Inflammatory macrophage treated with lipopolysaccharide for 4 hours (primary cell): ENCODE measurements around the gene RNASE9.
"Not testable (repeated sequence)": the region's sequence is repeated elsewhere in the genome, so short reads cannot be mapped to it uniquely, and the experiment has no call there.

Source experiments
- DNase-seq: peaks from one replicate; pipeline ENCODE4 v3.0.0-alpha.2; 2020

The RNASE9 gene

DNA sequence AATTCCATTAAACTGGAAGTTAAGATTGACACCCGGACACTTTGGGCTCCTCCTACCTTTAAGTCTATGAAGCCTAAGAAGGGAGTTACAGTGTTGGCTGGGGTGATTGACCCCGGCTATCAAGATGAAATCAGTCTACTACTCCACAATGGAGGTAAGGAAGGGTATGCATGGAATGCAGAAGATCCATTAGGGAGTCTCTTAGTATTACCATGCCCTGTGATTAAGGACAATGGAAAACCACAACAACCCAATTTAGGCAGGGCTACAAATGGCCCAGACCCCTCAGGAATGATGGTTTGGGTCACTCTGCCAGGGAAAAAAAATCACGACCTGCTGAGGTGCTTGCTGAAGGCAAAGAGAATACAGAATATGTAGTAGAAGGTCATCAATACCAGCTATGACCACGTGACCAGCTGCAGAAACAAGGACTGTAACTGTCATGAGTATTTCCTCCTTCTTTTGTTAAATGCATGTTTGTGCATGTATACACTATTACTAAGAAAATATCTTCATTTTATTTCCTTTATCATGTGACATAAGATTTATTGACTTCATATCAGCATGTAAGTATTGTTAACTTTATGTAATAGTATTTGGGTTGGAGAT is 11.6 kb upstream of the RNASE9 start:
- not testable (repeated sequence) for DNase-seq

DNA sequence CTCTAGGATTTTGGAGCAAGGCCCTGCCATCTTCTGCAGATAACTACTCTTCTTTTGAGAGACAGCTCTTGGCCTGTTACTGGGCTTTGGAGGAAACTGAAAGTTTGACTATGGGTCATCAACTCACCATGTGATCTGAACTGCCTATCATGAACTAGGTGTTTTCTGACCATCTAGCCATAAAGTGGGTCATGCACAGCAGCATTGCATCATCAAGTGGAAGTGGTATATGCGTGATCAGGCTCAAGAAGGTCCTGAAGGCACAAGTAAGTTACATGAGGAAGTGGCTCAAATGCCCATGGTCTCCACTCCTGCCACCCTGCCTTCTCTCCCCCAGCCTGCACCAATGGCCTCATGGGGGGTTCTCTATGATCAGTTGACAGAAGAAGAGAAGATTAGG is 9.9 kb upstream of the RNASE9 start:
- peak; percentile 76 for DNase-seq

DNA sequence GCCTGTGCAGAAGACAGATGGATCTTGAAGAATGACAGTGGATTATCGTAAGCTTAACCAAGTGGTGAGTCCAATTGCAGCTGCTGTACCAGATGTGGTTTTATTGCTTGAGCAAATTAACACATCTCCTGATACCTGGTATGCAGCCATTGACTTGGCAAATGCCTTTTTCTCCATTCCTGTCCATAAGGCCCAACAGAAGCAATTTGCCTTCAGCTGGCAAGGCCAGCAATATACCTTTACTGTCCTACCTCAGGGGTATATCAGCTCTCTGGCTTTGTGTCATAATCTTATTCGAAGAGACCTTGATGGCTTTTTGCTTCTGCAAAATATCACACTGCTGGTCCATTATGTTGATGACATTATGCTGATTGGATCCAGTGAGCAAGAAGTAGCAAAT is 9.0 kb upstream of the RNASE9 start:
- DNase-seq, result not testable (repeated sequence)

DNA sequence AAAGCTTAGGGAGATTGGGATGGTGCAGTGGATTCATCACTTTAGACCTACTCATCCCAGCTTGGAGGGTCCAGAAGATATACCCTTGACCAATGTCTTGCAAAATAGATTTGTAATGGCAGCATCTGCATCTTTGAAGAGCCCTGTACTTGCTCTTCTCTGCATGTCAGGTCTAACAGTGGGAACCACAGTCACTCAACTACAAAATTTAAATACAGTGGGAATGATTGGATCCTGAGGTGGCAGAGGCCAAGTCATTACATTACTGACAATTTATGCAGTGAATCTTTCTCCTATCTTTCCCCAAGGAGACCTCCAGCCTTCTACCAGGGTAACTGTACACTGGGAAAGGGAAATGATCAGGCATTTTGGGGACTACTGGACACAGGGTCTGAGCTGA is 8.2 kb upstream of the RNASE9 start:
- no peak for DNase-seq

DNA sequence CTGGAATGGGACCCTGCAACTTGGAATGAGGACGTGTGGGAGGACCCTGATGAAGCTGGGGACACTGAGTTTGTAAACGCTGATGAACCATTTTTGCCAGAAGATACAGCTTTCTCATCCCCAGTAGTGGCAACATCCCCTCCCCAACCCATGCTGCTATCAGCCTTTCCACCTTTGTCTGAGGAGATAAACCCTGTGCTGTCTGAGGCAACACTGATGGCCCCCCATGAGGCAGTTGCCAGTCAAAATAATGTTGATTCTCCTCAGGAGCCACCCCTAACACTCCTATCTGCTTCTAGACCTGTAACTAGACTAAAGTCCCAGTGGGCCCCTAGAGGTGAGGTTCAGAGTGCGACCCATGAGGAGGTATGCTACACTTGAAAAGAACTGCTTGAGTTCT is 7.5 kb upstream of the RNASE9 start:
- no peak for DNase-seq

DNA sequence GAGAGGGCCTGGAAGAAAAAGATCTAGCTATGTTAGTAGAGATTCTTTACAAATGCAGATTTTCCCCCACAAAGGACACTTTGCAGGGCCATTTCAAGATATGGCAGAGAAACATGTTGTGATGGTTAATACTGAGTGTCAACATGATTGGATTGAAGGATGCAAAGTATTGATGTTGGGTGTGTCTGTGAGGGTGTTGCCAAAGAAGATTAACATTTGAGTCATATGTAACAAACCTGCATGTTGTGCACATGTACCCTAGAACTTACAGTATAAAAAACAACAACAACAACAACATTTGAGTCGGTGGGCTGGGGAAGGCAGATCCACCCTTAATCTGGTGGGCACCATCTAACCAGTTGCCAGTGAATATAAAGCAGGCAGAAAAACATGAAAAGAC is 6.4 kb upstream of the RNASE9 start:
- not testable (repeated sequence) for DNase-seq

DNA sequence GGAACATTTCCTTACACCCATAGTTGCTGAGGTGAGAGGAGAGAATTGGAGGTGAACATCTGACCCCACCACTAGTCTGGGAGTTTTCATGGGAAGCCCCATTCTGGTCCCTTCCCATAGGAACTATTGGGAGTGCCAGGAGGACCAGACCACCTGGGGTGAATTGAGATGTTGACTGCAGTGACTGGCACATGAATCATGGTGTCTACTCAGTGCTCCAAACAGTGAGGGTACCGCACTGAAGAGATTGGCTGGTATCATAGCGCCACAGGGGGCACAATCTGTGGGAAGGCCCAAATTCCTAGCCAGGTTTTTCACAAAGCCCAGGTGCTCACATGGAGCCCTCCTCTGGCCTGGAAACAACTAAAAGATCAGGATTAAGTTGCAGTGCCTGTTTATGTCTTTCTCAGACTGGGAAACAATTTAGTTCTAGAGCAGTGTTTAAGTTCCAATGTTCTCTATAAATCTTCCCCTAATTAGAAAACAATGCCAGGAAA is 3.7 kb upstream of the RNASE9 start:
- no peak for DNase-seq

DNA sequence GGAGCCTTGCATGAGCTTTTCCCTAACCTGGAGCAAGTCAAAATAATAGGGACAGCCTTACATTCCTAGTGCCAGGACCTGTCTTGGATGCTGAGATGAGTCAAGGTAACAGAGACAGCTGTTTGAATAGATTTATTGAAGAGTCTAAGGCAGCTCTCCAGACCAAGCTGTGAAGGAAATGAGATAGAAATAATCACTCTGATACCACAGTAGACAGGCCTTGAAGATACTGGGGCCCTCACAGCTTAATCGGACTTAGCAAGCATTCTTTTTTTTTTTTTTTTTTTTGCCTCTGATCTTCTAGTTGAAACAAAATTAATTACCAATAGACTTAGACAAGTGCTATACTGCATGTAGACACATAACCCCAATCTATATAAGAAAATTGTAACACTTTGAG is 3.1 kb upstream of the RNASE9 start:
- DNase-seq, result no peak

DNA sequence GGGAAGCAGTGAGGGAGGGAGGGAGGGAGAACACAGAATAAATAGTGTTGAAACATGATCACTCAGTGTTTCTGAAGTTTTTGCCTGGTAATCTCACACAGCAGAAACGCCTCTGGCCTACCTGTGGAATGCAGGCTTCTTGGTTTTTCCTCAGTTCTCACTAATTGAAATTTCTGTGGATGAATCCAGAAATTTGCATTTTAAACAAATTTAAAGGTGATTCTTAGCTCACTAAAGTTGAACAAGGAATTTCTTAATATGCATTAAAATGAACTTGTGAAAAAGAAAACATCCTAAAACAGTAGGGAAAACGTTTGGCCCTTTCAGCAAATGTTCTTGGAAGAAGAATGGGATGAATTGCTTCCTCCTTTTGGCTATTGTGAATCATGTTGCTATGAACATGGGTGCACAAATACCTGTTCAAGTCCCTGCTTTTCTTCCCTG is 1.4 kb downstream of the RNASE9 start:
- no peak for DNase-seq

DNA sequence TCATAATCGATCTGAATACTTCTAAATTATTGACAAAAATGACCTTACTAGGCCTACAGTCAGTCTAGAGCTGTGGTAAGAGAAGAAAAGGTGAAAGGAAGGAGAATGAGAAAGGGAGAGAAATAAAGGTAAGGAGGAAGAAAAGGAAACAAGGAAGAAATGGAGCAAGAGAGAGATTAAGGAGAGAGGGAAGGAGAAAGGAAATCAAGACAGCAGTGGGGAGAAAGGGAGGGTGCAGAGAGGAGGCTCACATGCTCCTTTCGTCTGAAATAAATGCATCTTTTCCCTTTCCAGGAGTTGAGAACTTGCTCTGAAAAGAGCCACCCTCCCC is 3.7 kb downstream of the RNASE9 start:
- DNase-seq, result no peak

DNA sequence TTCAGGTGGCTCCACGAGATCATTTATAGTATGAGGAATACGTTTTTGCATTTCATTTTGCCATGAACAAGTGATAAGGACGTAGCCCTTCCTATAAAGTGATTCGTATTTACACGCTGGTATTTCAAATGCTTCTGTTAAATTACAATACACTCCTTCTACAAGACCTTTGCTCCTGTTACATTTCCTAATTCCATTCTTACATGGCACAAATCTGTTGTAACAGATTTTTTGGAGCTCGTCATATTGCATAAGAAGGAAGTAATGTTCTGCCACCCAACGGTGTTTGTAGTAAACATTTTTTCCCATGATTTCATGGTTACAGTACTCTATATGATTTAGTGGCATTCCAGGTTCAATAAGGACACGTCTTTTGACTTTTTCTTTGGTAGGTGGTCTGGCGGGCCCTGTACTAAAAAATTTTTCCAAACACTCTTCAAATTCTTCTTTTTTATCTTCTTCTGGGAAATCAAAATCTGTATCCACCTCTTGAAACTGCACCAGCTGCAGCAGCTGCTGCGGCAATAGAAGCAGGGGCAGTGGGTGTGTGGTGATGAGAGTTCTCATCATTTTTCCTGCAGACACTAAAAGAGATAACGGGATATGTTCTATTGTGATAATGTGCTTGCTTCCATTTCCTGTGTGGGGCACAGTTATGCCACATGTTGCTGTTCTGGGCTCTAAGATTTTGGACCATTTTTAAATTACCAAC is 4.2 kb downstream of the RNASE9 start:
- DNase-seq, result peak; percentile 79

DNA sequence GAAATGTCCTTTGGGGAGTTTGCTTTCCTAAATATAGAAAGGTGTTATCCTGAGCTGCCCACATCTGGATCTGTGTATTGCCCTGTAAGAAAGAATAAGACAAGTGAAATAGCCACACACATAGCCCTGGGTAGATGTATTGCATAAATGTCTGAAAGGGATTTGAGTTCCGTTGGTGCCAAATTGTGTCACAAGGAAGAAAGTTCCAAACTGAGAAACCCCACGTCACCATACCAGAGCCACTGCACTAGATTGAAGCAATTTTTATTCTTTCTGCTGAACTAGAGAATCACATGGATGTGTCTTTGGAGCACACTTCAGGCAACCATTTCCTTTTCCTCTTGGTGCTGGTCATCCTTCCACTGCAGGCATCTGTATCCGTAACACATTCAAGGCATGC is 5.0 kb downstream of the RNASE9 start:
- peak; percentile 61 for DNase-seq

DNA sequence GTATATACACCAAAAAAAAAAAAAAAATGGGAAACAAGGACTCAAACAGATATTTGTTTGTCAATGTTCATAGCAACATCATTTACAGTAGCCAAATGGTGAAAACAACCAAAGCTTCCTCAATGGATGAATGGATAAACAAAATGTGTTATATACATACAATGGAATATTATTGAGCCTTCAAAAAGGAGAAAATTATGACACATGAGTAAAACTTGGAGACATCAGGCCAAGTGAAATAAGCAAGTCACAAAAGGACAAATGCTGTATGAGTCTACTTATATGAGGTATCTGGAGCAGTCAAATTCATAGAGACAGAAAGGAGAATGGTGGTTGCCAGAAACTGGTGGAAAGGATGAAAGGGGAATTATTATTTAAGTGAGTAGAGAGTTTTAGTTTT is 7.8 kb downstream of the RNASE9 start:
- no peak for DNase-seq

DNA sequence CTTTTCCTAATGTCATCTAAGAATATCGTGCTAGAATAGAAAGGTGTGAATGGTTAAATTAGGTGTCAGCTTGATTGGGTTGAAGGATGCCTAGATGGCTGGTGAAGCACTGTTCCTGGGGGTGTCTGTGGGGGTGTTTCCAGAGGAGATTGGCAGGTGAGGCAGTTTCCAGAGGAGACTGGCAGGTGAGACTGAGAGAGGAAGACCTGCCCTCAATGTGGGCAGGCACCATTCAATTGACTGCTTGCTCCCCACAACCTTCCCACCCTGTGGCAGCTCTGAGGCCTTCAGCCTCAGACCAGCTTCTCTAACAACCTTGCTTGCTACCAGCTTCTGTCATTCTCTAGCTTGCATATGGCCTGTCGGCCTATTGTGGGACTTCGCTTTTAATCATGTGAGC is 9.2 kb downstream of the RNASE9 start:
- no peak for DNase-seq

DNA sequence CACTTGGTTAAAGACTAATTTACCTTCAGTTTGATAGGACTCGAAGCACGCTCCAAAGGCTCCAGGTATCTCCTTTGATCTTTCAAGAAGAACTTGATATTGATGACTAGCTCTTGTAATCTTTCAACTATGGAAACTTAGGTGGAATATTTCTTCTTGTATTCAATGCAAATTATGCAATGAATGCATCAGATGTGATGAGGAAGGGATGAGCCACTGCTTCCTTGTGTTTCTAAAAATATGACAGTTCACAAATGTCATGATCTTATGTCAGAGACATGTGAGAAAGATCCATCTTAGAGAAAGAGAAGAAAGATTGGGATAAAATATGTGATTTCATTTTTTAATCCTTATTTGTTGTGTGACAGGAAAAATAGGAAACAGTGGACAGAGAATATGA is 9.9 kb downstream of the RNASE9 start:
- peak; percentile 81 for DNase-seq

DNA sequence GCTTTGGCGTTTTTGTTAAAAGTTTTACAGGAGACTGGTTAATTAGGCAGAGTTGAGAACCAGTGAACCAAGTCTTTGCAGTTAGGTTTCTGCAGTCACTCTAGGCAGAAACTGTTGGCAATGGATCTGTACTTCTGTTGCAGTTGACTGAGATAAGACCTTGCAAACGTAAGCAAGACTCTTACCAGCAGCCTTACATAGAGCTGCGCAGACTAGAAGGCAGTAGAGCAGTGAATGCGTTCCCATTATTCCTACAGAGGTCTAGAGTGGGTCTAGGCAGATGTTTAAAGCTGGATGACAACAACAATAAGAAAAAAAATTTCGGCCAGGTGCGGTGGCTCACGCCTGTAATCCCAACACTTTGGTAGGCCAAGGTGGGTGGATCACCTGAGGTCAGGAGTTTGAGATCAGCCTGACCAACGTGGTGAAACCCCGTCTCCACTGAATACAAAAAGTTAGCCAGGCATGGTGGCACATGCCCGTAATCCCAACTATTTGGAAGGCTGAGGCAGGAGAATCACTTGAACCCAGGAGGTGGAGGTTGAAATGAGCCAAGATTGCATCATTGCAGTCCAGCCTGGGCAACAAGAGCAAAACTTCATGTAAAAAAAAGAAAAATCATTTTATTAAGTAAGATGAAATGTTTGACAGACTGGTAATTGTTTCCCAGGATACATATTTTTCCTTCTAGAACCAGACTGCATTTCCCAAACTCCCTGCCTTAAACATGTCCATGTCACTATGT is 12.3 kb downstream of the RNASE9 start:
- DNase-seq, result no peak

DNA sequence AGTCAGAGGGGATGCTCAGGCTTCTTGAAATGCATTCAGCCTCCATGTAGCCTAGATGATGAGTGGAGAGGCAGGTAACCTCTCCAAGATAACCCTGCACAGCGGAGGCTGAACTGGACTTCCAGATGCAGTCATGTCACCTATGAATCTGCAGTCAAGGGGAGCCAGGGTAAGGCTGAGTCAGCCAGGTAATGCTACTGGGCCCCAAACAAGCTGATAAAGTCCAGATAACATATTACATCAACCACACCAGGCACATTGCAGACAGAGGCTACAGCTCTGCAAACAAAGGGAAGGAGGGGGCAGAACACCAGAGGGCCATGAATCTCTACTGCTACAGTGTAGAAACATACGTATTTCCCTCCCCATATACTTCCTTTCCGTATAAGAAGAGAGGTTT is 14.0 kb downstream of the RNASE9 start:
- no peak for DNase-seq

DNA sequence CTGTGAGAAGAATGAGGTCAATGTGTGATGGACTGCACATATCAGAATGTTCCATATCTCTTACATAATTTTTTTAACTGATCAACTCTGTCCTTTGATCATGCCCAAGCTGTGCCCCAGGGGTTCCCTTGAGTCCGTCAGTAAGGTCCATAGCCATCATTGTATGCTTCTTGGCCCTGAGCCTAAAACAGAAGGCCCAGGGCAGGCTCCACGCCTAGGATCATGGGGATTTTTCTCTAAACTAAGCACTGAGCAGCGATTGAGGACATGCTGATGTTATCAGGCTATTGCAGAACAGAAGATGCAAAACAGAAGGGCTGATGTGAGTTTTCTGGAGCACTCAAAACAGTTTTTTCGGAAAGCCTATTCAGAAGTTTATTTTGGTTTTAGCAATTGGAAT is 20.9 kb downstream of the RNASE9 start:
- no peak for DNase-seq

DNA sequence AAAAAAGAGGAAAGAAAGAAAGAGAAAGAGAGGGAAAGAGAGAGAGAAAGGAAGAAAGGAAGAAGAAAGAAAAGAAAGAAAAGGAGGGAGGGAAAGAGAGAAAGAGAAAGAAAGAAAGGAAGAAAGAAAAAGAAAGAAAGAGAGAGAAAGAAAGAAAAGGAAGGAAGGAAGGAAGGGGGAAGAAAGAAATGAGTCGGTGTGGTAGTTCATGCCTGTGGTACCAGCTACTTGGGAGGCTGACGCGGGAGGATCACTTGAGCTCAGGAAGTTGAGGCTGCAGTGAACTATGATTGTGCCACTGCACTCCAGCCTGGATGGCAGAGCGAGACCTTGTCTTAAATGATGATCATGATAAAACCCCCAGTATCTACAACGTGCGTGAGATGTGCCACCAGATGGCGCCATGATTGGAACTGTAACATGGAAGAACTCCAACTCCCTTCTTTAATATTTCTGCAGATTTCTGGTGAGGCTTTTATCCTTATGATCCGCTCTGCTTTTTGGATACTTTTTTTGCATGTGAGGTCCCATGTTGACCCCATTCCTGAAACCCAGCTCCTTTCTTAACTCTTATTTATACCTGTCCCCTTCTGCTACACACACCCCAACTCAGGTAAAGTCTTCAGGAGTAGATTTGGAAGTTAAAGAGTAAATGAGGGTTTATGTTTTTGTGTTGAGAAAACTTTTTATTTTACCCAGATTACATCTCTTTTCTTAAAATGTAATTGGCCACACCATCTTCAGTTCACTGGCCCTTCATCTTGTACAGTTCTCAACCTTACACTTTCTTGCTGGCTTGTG is 29.9 kb downstream of the RNASE9 start:
- DNase-seq, result peak; percentile 74

DNA sequence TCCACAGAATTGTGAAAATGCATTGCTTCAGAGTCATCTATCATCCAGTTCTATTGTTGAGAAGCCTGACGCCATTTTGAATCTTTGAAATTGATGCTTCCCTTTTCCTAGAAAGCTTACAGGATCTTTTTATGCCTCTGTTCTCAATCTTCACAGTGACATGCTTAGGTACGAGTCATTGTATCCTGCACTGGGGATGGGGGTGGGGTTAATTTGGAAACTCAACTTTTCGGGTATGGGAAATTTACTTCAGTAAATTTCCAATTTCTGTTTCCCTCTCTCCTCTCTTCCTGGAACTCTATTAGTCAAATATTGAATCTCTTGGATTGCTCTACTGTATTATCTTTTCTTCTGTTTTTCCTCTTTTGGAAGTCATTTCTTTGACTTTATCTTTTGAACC is 31.0 kb downstream of the RNASE9 start:
- peak; percentile 7 for DNase-seq

DNA sequence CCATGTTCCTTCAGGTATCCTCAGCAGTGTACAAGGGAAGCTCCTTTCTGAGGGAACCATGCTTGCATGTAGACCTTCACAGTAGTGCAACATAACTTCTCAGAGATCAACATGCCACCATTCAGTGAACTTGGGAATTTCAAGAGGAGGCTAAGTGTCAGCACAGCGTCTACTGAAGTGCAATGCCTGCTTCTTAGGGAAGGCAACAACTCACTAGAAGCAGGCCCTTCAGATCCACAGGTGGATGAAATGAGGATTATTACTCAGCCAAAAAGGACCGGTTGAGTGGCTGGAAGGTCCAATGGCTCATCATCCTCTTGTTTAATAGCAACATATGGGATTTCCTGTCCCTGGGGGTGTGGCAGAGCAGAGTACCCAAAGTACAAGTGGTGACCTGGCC is 36.8 kb downstream of the RNASE9 start:
- DNase-seq, result no peak

DNA sequence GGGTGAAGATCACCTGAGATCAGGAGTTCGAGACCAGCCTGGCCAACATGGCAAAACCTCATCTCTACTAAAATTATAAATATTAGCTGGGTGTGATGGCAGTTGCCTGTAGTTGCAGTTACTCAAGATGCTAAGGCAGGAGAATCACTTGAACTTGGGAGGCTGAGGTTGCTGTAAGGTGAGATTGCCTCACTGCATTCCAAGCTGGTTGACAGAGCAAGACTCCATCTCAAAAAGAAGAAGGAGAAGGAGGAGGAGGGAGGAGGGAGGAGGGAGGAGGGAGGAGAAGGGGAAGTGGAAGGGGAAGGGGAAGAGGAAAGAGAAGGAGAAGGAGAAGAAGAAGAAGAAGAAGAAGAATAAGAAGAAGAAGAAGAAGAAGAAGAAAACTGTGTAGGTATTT is 38.5 kb downstream of the RNASE9 start:
- DNase-seq, result peak; percentile 24

DNA sequence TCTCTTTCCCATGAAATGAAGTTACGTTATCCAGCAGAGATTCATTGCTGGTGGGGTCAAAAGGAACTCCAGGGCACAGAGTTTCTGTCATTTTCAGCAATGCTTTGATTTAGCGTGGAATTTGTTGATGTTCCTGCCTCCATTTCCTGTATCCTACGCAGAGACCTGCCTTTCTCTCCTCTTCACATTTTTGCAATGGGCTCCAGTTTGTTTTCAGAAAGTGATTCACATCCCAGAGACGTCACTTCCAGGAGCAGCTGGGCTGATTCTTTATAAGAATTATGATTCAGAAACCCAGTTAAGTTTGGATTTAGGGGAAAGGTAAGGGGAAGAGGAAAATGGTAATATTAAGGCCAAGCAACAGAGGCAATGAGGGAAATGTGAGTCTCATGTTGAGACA is 43.9 kb downstream of the RNASE9 start:
- no peak for DNase-seq
